ENCODE results near the gene TPCN1.

Gene TPCN1

DNA sequence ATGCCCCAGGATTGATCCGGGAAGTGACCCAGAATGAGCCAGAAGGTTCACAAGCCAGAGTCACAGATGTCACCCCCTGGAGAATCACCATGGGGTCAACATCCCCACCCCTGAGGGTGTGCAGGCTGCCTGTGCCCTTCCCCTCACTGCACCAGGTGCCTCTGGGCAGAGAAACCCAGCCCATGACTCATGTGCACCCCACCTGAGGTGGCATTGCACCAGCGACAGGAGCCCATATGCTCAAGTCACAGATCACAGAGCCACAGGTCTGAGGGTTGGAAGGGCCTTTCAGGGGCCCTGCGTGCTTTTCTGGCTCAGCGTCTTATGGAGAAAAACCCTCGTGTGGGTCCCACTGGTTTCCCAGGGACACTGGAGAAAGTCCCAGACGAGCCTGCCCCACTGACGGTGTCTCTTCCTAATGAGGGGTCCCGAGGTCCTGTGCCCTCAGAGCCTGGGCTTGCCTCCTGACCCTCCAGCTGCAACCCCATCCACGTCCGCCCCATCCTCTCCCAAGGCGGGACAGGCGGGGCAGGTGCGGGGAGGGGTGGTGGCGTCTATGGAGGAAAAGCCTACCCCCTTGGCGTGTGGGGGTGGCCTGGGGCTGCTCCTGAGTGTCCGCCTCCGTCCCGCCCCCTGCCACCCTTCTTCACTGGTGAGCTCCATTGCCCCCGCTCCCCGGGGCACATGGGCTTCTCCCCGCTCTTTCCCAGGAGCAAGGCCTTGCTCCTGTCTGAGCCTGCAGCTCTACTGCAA lies 66.1 kb downstream of the TPCN1 start:
- DNase-seq (ENCODE audit: low read depth in 2 of 2): no peak

DNA sequence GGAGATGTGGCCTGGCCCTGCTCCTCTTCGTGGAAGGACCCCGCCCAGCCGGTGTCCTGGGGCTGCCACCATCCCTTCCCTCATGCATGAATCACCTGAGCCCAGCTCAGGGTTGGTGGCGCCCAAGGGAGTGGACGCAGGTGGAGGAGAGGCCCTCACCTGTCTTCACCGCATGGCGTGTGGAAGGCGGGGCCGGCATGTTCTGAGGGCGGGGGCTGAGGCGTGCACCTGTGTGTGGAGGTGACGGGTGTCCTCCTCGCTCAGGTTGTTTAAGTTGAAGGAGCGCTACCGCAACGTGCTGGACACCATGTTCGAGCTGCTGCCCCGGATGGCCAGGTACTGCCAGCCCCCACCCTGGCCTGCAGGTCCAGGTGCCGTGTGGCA lies 66.6 kb downstream of the TPCN1 start:
- no peak for DNase-seq (ENCODE audit: low read depth in 2 of 2)

GRCh38 chr12:113289361-113289760 lies 68.1 kb downstream of the TPCN1 start:
- DNase-seq (ENCODE audit: low read depth in 2 of 2): no peak

- DNase-seq (ENCODE audit: low read depth in 2 of 2): no peak
These were observed 69.2 kb downstream of the TPCN1 start for GRCh38 chr12:113290506-113290905.

- no peak for DNase-seq (ENCODE audit: low read depth in 2 of 2)
These were observed 70.3 kb downstream of the TPCN1 start for GRCh38 chr12:113291586-113291985.

DNA sequence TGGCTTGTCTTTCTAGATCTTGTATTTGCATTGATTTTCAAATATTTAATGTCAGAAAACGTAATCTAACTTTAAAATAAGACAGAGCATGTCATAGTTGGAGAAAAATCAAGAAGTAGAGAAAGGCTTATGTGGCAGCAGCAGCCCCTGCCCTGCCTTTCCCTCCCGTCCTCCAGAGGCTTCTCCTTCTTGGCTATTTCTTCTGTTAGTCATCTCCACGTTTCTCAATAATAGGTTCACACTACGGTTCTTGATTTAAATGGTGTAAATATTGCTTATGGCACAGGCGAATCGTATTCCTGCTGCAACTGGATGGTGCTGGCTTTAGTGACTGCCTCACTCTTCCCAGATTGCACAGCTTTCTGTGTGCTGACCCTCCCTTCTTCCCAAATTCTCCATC lies 70.8 kb downstream of the TPCN1 start:
- peak; percentile 30 to 45 for DNase-seq (ENCODE audit: low read depth in 2 of 2)

DNA sequence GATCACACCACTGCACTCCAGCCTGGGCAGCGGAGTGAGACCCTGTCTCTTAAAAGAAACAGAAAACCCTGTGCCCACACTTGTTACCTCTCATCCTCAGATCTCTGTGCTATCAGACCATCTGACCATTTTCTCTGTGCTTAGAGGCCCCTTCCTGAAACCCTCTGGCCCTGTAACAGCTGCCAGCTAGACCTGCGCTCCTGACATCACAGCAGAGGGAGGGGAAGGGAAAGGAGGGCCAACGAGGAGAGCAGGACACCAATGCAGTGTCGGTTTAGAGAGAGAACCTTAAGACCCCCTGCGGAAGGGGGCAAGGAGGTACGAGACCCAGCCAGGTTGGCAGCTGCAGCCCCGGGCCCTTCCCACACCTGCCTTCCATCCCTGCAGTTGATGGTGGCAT lies 71.3 kb downstream of the TPCN1 start:
- no peak for DNase-seq (ENCODE audit: low read depth in 2 of 2)

GRCh38 chr12:113293100-113293499 lies 71.8 kb downstream of the TPCN1 start:
- DNase-seq (ENCODE audit: low read depth in 2 of 2): no peak

GRCh38 chr12:113295886-113296556 lies 74.8 kb downstream of the TPCN1 start:
- DNase-seq (ENCODE audit: low read depth in 2 of 2): no peak

GRCh38 chr12:113296557-113297213 lies 75.4 kb downstream of the TPCN1 start:
- no peak for DNase-seq (ENCODE audit: low read depth in 2 of 2)

GRCh38 chr12:113297214-113297587 lies 75.9 kb downstream of the TPCN1 start:
- DNase-seq (ENCODE audit: low read depth in 2 of 2): no peak

DNA sequence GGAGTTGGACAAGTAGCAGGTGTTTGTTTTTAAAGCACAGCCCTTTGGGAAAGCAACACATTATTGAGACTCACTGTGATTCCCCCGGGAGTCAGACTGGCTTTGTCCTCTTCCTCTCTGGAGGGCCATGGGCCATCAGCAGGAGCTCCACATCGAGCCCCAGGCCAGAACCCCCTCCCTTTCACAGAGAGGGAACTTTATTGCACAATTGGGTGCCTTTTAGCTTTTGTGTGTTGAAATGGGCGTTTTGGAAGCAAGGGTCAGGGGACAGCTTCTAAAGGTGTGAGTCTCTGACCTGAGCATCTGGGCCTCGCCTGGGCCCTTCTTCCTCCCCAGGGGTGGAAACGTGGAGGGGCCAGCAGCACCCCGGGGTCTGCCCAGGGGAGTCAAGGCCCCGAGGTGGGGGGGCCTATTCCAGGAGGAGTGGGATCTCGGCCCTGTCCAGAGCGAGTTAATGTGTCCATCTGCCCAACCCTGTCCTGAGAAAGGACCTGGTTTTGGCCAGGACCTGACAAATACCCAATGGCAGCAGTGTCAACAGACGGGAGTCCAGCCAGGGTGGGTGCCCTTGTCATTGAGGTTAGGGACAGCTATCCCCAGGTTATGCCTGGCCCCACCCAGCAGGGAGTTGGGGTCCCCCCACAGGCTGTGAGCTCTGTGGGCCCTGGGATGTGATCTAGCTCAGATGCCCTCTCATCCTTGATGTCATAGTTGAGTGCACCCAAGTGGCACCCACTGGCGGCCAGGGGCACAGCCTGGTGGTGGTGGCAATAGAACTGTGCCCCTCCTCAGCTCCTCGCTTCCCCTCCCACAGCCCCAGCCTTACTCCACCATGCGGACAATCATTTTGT lies 76.6 kb downstream of the TPCN1 start:
- no peak for DNase-seq (ENCODE audit: low read depth in 2 of 2)

DNA sequence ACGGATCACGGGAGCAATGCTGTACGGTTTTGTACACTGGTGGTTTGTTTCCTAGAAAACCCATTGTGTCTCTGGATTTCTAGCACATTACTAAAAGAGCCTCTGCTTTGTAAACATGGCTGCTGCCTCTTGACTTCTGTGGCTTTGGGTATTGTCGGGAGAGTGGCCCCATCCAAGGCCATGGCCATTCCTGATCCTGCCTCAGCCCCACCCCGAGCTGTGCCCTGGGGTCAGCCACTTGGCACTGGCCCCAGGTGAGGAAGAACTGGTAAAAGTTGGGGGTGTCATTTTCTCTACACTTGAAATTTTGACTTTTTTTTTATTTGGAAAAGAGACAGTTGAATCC lies 77.2 kb downstream of the TPCN1 start:
- DNase-seq (ENCODE audit: low read depth in 2 of 2): no peak

DNA sequence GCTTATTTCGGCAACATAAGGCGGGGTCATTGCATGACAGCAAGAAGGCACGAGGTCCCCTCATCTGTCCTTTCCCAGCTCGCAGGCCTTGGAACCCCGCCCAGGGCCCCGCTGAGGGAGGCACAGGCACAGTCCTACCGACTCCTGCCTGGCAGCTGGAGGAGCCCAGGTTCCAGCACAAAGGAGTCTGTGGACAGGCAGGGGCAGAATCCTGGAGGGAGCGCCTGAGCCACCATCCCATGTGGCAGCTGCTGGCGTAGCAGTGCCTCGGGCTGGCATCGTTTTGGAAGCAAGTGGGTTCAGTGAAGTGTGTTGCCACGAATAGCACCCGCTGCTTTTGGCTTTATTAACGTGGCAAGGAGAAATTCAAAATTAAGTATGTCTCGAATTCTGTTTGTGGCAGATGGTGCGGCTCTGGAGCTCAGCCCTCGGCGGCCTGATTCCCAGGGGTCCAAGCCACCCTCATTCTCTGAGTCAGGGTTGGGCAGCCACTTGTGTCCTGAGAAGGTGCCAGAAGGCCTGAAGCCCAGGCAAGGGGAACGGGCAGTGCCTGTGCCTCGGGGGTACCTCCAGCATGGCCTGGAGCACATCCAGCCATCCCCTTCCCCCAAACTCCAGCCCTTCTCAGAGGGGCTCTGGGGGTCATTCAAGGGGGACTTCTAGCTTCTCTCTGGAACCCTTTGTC lies 77.7 kb downstream of the TPCN1 start:
- no peak for DNase-seq (ENCODE audit: low read depth in 2 of 2)

DNA sequence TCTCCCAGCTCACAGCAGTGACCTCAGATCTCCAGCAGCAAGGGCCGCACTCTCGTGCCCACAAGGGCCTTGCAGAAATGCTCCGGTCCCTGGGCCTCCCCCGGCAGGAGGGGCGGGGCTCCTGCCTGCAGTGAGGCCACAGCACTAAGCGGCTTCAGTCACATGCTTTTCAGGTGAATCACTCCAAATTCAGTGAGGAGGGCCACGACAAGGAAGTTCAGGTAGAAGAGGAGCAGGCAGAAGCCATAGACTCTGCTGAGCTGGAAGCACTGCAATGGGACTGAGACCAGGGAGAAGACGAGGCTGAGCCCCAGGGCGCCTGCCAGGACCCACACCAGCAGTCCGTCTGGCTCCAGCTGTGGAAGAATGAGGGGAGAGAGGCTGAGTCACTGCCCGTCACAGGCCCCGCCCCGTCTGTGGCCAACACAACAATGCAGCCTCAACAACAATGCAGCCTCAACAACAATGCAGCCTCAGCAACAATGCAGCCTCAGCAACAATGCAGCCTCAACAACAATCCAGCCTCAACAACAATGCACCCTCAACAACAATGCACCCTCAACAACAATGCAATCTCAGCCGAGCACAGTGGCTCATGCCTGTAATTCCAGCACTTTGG lies 78.5 kb downstream of the TPCN1 start:
- peak; percentile 29 for DNase-seq (ENCODE audit: low read depth in 2 of 2)

DNA sequence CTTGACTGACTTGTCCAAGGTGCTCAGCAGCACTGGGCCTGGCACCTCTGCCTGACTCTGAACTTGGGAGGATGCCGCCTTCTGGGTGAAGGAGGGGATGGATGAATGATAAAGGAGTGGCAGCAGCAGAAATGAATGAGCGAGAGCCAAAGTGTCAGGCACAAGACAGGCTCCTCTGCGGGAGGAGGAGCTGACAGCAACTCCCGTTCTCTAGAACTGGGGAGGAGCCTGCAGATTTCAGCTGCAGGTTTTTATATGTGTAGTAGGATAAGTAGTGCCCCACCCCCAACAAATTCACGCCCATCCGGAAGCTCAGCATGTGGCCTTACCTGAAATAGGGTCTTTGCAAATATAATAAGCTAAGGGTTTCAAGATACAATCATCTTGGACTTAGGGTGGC lies 80.5 kb downstream of the TPCN1 start:
- no peak for DNase-seq (ENCODE audit: low read depth in 2 of 2)

GRCh38 chr12:113302466-113302865 lies 81.2 kb downstream of the TPCN1 start:
- DNase-seq (ENCODE audit: low read depth in 2 of 2): no peak

- DNase-seq (ENCODE audit: low read depth in 2 of 2): no peak
These were observed 81.8 kb downstream of the TPCN1 start for GRCh38 chr12:113302886-113303640.

DNA sequence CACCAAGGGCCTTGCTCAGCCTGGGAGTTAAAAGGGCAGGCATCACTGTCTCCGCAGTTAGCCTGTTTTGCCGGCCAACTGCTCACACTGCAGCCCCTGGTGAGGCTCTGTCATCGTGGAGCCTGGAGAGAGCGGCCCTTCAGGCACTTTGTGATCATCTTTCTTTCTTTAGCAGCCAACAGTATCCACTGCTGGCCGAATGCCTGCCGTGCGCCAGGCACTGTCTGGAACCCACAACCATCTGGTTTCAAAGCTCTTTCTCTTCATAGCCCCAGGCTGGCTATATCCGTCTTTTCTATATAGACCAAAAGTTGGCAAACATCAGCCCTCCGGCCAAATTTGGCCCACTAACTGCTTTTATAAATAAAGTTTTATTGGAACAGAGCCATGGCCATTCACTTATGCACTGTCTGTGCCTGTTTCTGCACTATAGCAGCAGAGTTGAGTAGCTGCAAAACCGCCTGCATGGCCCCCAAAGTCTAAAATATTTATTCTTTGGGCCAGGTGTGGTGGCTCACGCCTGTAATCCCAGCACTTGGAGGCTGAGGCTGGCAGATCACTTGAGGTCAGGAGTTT lies 84.1 kb downstream of the TPCN1 start:
- no peak for DNase-seq (ENCODE audit: low read depth in 2 of 2)

GRCh38 chr12:113306382-113306781 lies 85.1 kb downstream of the TPCN1 start:
- DNase-seq (ENCODE audit: low read depth in 2 of 2): no peak
